GM21737 (cell line): ENCODE results near the gene GALP.
"Not testable (repeated sequence)": the region's sequence is repeated elsewhere in the genome, so short reads cannot be mapped to it uniquely, and the experiment has no call there.

Experiments
- ATAC-seq: cut with Tn5 transposase; IDR thresholded peaks from one replicate; pipeline ENCODE4 v1.9.1; 2021; ENCODE audit warnings: mild to moderate bottlenecking, moderate library complexity; ENCODE audit not compliant: unreplicated experiment

Gene GALP

DNA sequence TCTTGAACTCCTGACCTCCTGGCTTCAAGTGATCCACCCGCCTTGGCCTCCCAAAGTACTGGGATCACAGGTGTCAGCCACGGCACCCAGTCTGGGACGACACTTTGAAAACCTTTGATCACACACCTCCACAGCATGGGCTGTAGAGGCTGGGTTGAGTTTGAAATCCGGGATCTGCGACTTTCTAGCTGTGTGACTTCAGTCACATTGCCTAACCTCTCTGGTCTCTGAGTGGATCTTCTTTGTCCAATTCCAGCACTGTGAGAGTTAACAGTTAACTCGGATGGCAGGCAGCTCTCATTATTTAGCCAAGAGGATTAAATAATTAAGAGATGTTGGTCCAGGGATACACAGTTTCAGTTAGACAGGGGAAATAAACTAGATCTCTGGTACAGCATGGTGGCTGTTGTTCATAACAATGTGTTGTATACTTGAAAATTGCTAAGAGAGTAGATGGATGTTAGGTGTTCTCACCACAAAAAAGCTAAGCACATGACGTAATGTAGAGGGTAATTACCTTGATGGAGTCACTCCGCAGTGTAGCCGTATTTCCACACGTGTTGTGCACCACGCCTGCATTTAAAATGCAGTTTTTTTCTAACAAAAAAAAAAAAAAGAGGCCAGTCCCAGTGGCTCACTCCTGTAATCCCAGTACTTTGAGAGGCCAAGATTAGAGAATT lies 1.9 kb downstream of the GALP start:
- no peak for ATAC-seq

DNA sequence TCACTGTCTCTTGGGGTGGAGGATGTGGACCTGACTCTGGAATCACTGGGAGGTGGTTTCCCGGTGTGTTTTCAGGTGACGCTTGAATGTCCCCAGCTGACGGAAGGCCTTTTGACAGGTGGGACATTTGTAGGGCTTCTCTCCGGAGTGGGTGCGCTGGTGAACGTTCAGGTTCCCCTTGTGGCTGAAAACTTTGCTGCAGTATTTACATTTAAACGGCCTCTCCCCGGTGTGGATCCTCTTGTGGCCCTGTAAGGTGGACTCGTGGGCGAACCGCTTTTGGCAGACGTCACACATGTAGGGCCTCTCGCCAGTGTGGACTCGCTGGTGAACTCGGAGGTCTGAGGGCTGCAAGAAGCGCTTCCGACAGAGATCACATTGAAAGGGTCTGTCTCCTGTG lies 14.0 kb downstream of the GALP start:
- no peak for ATAC-seq

DNA sequence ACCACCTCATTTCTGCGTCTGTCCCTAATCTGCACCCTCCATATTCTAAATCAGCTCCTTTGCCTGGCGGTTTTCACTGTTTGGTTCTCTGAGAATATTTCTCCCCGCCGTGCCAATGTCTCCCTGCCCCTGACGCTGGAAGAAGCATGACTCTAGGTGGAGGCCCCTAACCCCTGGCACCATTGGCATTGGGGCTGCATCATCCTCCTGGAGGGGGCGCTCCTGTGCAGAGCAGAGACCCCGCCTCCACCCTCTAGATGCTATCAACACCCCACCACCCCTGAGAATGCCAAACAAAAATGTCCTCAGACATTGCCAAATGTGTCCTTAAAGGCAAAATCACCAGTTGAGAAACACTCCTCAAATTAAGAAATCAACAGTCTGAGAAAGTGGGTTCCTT lies 15.3 kb downstream of the GALP start:
- ATAC-seq = no peak

DNA sequence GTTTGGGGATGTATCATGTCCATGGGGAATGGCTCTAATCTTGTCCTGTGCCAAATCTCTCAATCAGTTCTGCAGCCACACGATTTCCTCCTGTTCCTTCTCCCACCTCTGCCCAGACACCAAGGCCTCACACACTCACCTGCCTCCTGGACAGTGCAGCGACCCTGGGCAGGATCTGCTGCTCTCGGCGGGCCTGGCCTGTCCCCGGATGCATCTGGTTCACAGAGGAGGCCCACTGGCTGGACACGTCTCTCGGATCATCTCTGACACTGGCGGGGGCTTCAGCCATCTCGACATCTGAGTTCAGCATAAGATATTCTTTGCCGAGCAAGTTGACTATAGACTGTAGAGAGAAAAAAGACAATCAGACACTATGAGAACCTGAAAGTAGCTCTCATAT lies 15.9 kb downstream of the GALP start:
- ATAC-seq = no peak

GRCh38 chr19:56193981-56194640 lies 18.3 kb downstream of the GALP start:
- no peak for ATAC-seq

- ATAC-seq = not testable (repeated sequence)
These were observed 21.8 kb downstream of the GALP start, which contains the start of gene ZSCAN5B for GRCh38 chr19:56197646-56198045. TSS of gene ZSCAN5B (minus strand) at chr19:56197783. CDS start at chr19:56193052, 4,731 bp downstream.

GRCh38 chr19:56199687-56200086 lies 23.9 kb downstream of the GALP start:
- ATAC-seq = no peak

- no peak for ATAC-seq
These were observed 26.2 kb downstream of the GALP start, which contains the start of gene ZSCAN5C for GRCh38 chr19:56201973-56202372. TSS of gene ZSCAN5C (plus strand) at chr19:56202273. CDS start at chr19:56205914, 3,641 bp downstream.

GRCh38 chr19:56207581-56207980 lies 31.8 kb downstream of the GALP start:
- ATAC-seq = not testable (repeated sequence)

DNA sequence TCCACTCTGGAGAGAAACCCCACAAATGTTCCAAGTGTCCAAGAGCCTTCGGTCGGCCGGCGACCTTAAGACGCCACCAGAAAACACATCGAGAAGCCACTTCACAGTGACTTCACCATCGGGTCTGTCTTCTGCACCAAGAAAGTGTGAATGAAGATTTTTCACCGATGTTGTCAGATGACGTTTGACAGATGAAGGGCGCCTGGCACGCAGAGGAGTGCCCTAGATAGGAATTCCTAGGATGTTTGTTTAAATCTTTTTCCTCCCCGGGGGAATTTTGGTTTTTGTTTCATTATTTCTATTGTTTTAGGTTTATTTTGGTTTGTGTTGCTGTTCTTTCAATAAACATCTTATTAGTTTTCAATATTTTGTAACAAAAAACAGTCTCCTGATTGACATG lies 33.3 kb downstream of the GALP start:
- no peak for ATAC-seq

DNA sequence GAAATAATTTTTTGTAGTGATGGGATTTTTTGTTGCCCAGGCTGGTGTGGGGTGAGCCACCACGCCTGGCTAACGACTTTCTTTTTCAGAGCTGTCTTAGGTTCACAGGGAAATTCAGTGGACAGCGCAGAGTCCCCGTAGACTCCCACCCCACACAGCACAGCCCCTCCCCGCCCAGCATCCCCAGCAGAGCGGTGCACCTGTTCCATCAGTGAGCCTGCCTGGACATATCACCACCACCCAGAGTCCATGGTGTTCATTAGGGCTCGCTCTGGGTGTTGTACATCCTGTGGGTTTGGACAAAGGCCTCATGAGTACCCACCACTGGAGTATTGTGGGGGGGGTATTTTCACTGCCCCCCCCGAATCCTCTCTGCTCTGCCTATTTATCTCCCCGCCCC lies 34.2 kb downstream of the GALP start:
- not testable (repeated sequence) for ATAC-seq

GRCh38 chr19:56211718-56212117 lies 35.9 kb downstream of the GALP start:
- no peak for ATAC-seq

GRCh38 chr19:56217039-56217949 lies 41.5 kb downstream of the GALP start:
- no peak for ATAC-seq

- ATAC-seq = no peak
These were observed 43.2 kb downstream of the GALP start for GRCh38 chr19:56218961-56219360.

DNA sequence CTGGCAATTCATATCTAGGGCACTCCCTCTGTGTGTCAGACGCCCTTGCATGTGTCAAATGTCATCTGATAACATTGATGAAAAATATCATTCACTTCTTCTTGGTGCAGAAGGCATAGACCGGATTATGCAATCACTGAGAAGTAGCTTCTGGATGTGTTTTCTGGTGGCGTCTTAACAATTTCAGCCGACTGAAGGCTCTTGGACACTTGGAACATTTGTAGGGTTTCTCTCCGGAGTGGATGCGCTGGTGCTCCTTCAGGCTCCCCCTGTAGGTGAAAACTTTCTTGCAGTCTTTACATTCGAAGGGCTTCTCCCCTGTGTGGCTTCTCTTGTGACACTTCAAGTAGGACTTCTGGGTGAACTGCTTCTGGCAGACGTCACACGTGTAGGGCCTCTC lies 45.6 kb downstream of the GALP start:
- ATAC-seq = not testable (repeated sequence)

DNA sequence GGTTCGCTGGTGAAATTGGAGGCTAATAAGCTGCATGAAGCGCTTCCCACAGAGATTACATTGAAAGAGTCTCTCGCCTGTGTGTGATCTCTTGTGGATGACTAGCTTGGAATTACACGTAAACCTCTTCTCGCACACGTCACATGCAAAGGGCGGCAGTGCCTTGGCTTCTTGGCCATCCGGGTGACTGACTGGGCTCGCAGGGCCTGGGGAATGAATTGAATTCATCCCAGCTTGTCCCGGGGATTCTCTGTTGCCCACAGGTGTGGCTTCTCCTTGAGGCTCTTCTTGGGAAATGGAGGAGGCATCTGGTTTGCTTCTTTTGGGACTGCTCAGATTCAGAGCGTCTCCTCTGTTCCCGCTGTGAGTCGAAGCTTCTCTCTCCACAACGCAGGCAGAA lies 46.0 kb downstream of the GALP start:
- no peak for ATAC-seq

GRCh38 chr19:56222901-56223300 lies 47.1 kb downstream of the GALP start:
- ATAC-seq = no peak

- no peak for ATAC-seq
These were observed 47.7 kb downstream of the GALP start for GRCh38 chr19:56223481-56223880.
